HG02840 (cell line): ENCODE data around the gene SLC39A2.
"Not testable (repeated sequence)": the region's sequence is repeated elsewhere in the genome, so short reads cannot be mapped to it uniquely, and the experiment has no call there.

Experiments used
- ATAC-seq: cut with Tn5 transposase; IDR thresholded peaks from one replicate; pipeline ENCODE4 v1.9.1; 2021; ENCODE audit warnings: mild to moderate bottlenecking, moderate library complexity, moderate number of reproducible peaks; ENCODE audit not compliant: unreplicated experiment, low FRiP score

Gene SLC39A2

DNA sequence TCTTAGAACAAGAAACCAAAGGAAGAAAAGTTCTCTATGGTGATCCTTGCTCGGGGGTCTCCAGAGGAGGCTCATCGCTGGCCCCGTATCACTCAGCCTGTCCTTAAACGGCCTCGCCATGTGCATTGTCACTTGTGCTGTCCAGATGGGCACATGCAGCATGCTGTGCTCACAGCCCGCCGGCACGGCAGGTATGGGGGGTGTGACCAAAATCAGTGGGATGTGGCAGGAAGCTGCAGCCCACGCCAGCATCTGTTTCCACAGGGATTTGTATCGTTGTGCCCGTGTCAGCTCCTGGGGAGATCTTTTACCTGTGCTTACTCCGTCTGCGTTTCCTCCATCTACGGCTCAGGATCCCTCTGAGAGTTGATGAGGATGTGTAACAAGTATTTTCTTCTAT lies 2.6 kb upstream of the SLC39A2 start:
- ATAC-seq, result no peak

DNA sequence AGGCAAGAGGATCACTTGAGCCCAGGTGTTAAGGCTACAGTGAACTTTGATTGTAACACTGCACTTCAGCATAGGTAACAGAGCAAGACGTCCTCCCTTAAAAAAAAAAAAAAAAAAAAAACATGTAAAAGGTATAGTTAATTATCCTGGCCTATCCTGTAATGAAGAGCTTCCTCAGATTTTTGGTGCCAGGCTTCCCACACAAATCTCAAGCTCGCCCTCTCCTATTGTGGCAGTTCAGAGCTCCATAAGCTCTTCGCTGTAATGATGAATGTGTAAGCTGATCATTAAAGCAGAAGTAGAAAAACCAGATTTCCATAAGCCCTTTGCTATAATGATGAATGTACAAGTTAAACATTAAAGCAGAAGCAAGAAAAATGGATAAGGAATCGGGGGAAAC lies 2.0 kb upstream of the SLC39A2 start:
- no peak for ATAC-seq

- ATAC-seq, result no peak
Observed at GRCh38 chr14:20997564-20997963, 1.5 kb upstream of the SLC39A2 start.

GRCh38 chr14:20998139-20998538 lies 954 bp upstream of the SLC39A2 start:
- no peak for ATAC-seq

DNA sequence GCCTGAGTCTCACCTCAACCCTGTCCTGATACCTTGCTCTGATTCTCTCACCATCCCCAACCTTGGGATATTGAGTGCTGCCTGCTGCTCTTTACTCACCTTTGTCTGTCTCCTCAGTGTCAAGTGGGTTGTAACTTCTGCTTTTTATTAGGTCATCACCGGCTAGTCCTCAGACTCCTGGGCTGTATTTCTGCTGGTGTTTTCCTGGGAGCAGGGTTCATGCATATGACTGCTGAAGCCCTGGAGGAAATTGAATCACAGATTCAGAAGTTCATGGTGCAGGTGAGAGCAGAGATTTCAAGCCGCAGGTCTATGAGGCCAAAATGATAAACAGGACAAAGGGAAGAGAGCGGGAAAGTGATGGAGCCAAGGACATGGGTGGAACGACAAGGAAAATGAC lies 498 bp downstream of the SLC39A2 start:
- no peak for ATAC-seq

DNA sequence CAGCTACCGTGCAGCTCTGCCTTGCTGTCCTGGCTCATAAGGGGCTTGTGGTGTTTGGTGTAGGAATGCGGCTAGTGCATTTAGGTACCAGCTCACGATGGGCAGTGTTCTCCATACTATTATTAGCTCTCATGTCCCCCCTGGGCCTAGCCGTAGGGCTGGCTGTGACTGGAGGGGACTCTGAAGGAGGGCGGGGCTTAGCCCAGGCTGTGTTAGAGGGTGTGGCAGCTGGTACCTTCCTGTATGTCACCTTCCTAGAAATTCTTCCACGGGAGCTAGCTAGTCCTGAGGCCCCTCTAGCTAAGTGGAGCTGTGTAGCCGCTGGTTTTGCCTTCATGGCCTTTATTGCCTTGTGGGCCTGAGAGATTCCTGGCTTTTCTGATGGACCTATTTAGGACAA lies 2.1 kb downstream of the SLC39A2 start:
- no peak for ATAC-seq

DNA sequence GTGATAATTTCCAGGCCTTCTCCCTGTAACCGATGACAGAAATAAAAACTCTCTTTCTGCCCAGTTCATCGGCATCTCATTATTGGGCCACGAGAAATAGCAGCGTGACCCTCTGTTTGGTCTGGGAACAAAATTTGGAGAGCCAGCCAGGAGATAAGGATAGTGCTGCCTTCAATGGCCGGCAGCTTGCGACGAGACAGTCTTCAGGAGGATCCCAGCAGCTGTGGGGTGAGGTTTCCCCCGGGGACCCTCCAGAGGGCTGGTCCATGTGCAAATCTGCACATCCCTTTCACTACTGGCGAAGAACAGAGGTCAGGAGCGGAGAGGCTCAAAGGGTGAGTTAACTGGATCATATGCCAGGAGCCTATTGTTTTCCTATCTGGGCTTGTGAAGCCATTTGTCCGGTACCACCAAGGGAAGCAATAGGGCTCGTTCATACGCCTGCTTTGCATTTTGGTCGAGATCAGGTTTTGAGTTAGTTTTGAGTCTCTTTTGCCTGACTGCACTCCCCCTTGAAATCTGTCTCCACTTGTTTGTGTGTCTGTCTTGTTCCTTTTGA lies 4.8 kb downstream of the SLC39A2 start:
- no peak for ATAC-seq

- ATAC-seq, result not testable (repeated sequence)
Observed at GRCh38 chr14:21009721-21010120, 10.6 kb downstream of the SLC39A2 start.

GRCh38 chr14:21011136-21011535 lies 12.0 kb downstream of the SLC39A2 start:
- no peak for ATAC-seq

GRCh38 chr14:21014761-21015190 lies 15.7 kb downstream of the SLC39A2 start:
- ATAC-seq, result no peak

GRCh38 chr14:21015312-21015711 lies 16.2 kb downstream of the SLC39A2 start:
- ATAC-seq, result no peak

GRCh38 chr14:21016413-21017190 lies 17.5 kb downstream of the SLC39A2 start:
- ATAC-seq, result no peak

GRCh38 chr14:21017528-21018245 lies 18.6 kb downstream of the SLC39A2 start:
- no peak for ATAC-seq

- ATAC-seq, result no peak
Observed at GRCh38 chr14:21018286-21018685, 19.2 kb downstream of the SLC39A2 start.

GRCh38 chr14:21018781-21019180 lies 19.7 kb downstream of the SLC39A2 start:
- ATAC-seq, result no peak

DNA sequence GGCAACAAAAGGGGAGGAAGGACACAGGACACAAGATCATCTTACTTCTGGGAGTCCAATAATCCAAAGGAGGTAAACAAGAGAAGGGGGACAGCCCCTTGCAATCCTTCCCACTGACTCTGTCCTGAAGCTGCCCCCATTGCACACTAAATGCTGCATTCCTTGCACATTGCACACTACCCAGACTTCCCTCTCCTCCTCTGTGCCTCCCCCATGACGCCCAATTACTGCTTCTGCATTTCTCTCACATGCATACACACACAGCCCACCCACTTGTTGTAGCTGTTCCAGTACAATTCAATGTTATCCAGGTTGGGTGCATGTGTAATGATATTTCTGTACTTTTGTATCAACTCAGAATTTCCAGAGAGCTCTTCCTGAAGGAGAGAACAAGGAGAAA lies 20.3 kb downstream of the SLC39A2 start:
- ATAC-seq, result no peak

- ATAC-seq, result no peak
Observed at GRCh38 chr14:21020977-21021545, 22.0 kb downstream of the SLC39A2 start.

DNA sequence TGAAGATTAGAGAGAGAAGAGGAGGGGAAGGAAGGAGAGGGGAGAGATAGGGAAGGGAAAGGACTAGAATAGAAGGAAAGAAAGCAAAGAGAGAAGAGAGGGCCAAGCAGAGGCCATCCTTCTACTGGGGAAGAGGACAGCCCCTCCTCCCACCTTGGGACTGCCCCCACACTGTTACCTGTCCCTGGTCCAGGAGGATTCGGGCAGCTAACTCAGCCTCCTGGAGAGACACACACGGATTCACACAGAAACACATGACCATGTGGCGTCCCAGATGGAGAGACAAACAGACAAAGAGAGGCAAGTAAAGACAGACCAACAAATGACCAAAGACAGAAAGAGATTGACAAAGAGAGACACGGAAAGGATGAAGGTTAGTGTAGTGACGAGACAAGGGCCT lies 23.6 kb downstream of the SLC39A2 start:
- ATAC-seq, result no peak

- no peak for ATAC-seq
Observed at GRCh38 chr14:21023174-21023573, 24.1 kb downstream of the SLC39A2 start.

GRCh38 chr14:21023817-21024584 lies 24.9 kb downstream of the SLC39A2 start:
- ATAC-seq, result no peak
